ENCODE data around the gene HEXIM2.

GRCh38 chr17:45171338-45172231, 9.9 kb downstream of the HEXIM2 start:
- TF ChIP-seq CTCF (IDR thresholded peaks at IDR 0.05) (no peak), POLR2A (IDR thresholded peaks at IDR 0.05) (no peak)

Data from stomach (tissue), 4 donors.